Measurements from ENCODE around the gene BCAR1.
"Not testable (repeated sequence)": the region's sequence is repeated elsewhere in the genome, so short reads cannot be mapped to it uniquely, and the experiment has no call there.

The BCAR1 gene

DNA sequence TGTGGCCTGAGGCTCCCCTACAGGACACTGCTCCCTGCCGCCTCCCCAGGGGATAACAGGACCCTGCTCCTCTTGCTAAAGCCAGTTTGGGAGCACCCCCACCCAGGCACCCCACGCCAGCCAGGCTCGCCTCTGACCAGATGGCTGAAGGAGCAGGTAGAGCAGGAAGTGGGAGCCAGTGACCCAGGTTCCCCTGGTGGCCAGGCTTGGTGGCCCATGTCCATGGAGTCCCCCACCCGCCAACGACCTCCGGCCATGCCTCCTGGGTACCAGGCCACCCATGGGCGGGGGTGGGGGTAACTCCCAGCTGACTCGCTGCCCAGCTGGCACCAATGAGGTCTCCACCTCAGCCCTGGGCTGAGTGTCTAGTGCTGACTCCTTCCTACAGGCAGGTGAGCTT is 10.0 kb downstream of the BCAR1 start:
- H3K9ac ChIP-seq (ENCODE audit: low read length), result no peak overlapping the region
- no peak overlapping the region for H2BK120ac ChIP-seq (ENCODE audit: low read depth, low read length)
- H2BK5ac ChIP-seq (ENCODE audit: low read length), result no peak overlapping the region
- DNase-seq, result no peak
- H3K27ac ChIP-seq (ENCODE audit: low read depth, low read length), result no peak overlapping the region
- no peak overlapping the region for H4K5ac ChIP-seq (ENCODE audit: low read length)
- no peak overlapping the region for H2BK15ac ChIP-seq (replicated peaks; ENCODE audit: low read depth)
- peaks cover 9% of the 10 kb centered on the region for H3K4me1 ChIP-seq (ENCODE audit: control insufficient read depth, low read depth, low read length)
- no peak overlapping the region for H2AK5ac ChIP-seq (ENCODE audit: low read length)
- H3K79me2 ChIP-seq (ENCODE audit: control insufficient read depth, insufficient read depth, low read length), result peaks cover 73% of the 10 kb centered on the region
- H3K4me3 ChIP-seq (ENCODE audit: low read length), result no peak overlapping the region
- no peaks in the 10 kb centered on the region for H3K27me3 ChIP-seq (ENCODE audit: insufficient read depth, low read length, poor library complexity)
- H3K36me3 ChIP-seq (ENCODE audit: control insufficient read depth, insufficient read depth, low read length), result peaks cover 9% of the 10 kb centered on the region
- no peak overlapping the region for H3K18ac ChIP-seq (ENCODE audit: low read length)
- H3K23ac ChIP-seq (ENCODE audit: low read length), result no peak overlapping the region
- no CpG with 5 or more reads among the region's 8 CpGs for WGBS (ENCODE audit: extremely low coverage, insufficient coverage, low lambda C conversion rate)
- H4K8ac ChIP-seq (ENCODE audit: low read depth, low read length), result no peak overlapping the region
- H3K56ac ChIP-seq (ENCODE audit: low read length), result no peak overlapping the region
- peaks cover 24% of the 10 kb centered on the region for H3K79me1 ChIP-seq (ENCODE audit: low read length)
- no peak overlapping the region for H3K4ac ChIP-seq (ENCODE audit: low read depth, low read length)
- no peak overlapping the region for H3K4me2 ChIP-seq (ENCODE audit: low read length)

DNA sequence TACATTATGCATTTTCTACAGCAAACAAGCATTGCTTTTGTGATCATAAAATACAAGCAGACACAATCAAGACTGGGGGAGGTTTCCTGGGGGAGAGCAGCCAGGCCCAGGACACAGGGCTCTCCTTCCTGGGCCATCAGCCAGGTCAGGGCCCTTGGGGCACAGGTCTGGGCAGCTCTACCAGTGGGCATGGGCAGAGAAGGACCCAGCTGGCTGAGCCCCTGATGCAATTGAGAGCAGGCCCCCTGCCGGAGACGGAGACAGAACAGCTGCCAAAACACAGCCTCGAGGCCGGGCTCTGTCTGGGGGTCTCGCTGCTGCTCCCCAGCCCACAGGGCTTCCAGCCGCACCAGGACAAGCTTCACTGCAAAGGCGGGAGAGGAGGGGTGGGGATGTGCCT is 10.8 kb downstream of the BCAR1 start:
- not testable (repeated sequence) for H4K5ac ChIP-seq (ENCODE audit: low read length); DNase-seq; H3K18ac ChIP-seq (ENCODE audit: low read length); H4K8ac ChIP-seq (ENCODE audit: low read depth, low read length); H3K4me3 ChIP-seq (ENCODE audit: low read length); H3K9ac ChIP-seq (ENCODE audit: low read length); H3K23ac ChIP-seq (ENCODE audit: low read length); H2BK120ac ChIP-seq (ENCODE audit: low read depth, low read length); H2AK5ac ChIP-seq (ENCODE audit: low read length); H2BK5ac ChIP-seq (ENCODE audit: low read length); H3K4ac ChIP-seq (ENCODE audit: low read depth, low read length); H2BK15ac ChIP-seq (replicated peaks; ENCODE audit: low read depth); H3K56ac ChIP-seq (ENCODE audit: low read length); H3K27ac ChIP-seq (ENCODE audit: low read depth, low read length); H3K4me1 ChIP-seq (ENCODE audit: control insufficient read depth, low read depth, low read length); H3K4me2 ChIP-seq (ENCODE audit: low read length); H3K27me3 ChIP-seq (ENCODE audit: insufficient read depth, low read length, poor library complexity)
- peaks cover 68% of the 10 kb centered on the region for H3K79me2 ChIP-seq (ENCODE audit: control insufficient read depth, insufficient read depth, low read length)
- H3K79me1 ChIP-seq (ENCODE audit: low read length), result peaks cover 23% of the 10 kb centered on the region
- no CpG with 5 or more reads among the region's 7 CpGs for WGBS (ENCODE audit: extremely low coverage, insufficient coverage, low lambda C conversion rate)
- peaks cover 14% of the 10 kb centered on the region for H3K36me3 ChIP-seq (ENCODE audit: control insufficient read depth, insufficient read depth, low read length)

DNA sequence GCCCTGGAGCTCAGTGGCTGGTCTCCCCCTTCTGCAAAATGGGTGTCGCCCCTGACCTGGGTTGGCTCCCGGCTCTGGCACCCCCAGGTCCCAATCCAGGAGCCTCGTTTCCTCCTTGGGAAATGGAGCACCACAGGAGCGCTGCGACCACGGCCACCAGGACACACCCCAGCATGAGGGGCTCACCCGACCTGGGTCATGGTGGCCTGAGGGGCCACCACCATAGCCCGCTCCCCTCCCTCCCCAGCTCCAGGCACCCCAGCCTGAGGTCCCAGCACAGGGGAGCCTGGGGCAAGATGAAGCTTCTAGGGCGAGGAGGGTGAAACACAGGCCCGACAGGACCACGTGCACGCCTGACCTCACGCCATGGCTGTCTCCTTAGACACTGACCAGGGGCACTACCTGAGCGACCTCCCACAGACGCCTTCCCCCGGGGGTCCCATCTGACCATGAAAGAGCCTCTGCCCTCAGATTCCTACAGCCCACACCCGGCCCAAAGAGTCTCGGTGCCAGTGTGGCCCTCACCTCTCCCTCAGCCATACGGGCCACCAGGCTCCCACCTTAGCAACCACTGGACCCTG is 11.8 kb downstream of the BCAR1 start:
- Histone ChIP-seq H2BK120ac (ENCODE audit: low read depth, low read length) (no peak overlapping the region), H3K79me2 (ENCODE audit: control insufficient read depth, insufficient read depth, low read length) (peaks cover 59% of the 10 kb centered on the region), H3K4me3 (ENCODE audit: low read length) (no peak overlapping the region), H3K18ac (ENCODE audit: low read length) (no peak overlapping the region), H2BK5ac (ENCODE audit: low read length) (no peak overlapping the region), H2AK5ac (ENCODE audit: low read length) (no peak overlapping the region), H4K8ac (ENCODE audit: low read depth, low read length) (no peak overlapping the region), H3K4me1 (ENCODE audit: control insufficient read depth, low read depth, low read length) (peaks cover 4% of the 10 kb centered on the region), H3K56ac (ENCODE audit: low read length) (peak overlapping the region; percentile 7), H3K79me1 (ENCODE audit: low read length) (peaks cover 22% of the 10 kb centered on the region), H3K9ac (ENCODE audit: low read length) (no peak overlapping the region), H3K4ac (ENCODE audit: low read depth, low read length) (no peak overlapping the region), H3K23ac (ENCODE audit: low read length) (no peak overlapping the region), H3K36me3 (ENCODE audit: control insufficient read depth, insufficient read depth, low read length) (peaks cover 16% of the 10 kb centered on the region), H2BK15ac (replicated peaks; ENCODE audit: low read depth) (no peak overlapping the region), H3K27me3 (ENCODE audit: insufficient read depth, low read length, poor library complexity) (no peaks in the 10 kb centered on the region), H3K4me2 (ENCODE audit: low read length) (no peak overlapping the region), H4K5ac (ENCODE audit: low read length) (no peak overlapping the region), H3K27ac (ENCODE audit: low read depth, low read length) (no peak overlapping the region)
- no peak for DNase-seq
- no CpG with 5 or more reads among the region's 19 CpGs for WGBS (ENCODE audit: extremely low coverage, insufficient coverage, low lambda C conversion rate)

DNA sequence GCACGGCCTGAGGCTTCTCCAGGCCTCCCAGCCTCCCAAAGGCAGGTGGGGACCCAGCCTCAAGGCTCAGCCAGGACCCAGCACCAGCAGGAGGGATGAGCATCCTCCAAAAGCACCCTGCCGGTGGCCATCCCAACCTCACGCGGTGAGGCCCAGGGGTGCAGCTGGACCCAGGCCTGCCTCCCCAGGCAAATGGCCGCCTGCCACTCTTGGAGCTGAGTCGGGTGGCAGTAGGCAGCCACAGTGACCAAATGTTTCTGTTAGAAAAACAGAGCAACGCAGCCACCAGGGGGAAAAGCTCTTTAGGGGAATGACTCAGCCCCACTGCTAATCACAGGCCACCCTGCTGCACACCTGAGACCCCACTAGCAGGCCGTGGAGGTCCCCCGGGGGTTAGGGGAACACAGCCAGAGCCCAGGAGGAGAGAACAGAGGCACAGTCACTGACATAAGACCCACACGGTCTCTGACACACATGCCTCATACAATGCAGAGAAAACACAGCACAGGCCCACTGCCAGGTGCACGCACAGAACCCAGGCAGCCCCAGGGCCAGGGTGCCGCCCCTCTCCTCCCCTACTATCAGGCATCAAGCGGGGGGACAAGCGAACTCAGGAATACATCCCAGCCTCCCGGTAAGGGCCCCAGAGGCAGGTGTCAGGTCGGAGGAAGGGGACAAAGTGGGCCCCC is 12.4 kb downstream of the BCAR1 start:
- Histone ChIP-seq H3K56ac (ENCODE audit: low read length) (no peak overlapping the region), H3K18ac (ENCODE audit: low read length) (no peak overlapping the region), H3K4ac (ENCODE audit: low read depth, low read length) (no peak overlapping the region), H3K27ac (ENCODE audit: low read depth, low read length) (no peak overlapping the region), H3K4me2 (ENCODE audit: low read length) (no peak overlapping the region), H2BK120ac (ENCODE audit: low read depth, low read length) (no peak overlapping the region), H3K79me1 (ENCODE audit: low read length) (peaks cover 16% of the 10 kb centered on the region), H3K9ac (ENCODE audit: low read length) (no peak overlapping the region), H2BK5ac (ENCODE audit: low read length) (no peak overlapping the region), H3K23ac (ENCODE audit: low read length) (no peak overlapping the region), H3K79me2 (ENCODE audit: control insufficient read depth, insufficient read depth, low read length) (peaks cover 52% of the 10 kb centered on the region), H3K36me3 (ENCODE audit: control insufficient read depth, insufficient read depth, low read length) (peaks cover 18% of the 10 kb centered on the region), H4K8ac (ENCODE audit: low read depth, low read length) (no peak overlapping the region), H2AK5ac (ENCODE audit: low read length) (no peak overlapping the region), H3K4me1 (ENCODE audit: control insufficient read depth, low read depth, low read length) (no peaks in the 10 kb centered on the region), H3K4me3 (ENCODE audit: low read length) (no peak overlapping the region), H2BK15ac (replicated peaks; ENCODE audit: low read depth) (no peak overlapping the region), H4K5ac (ENCODE audit: low read length) (no peak overlapping the region), H3K27me3 (ENCODE audit: insufficient read depth, low read length, poor library complexity) (no peaks in the 10 kb centered on the region)
- DNase-seq, result no peak
- WGBS (ENCODE audit: extremely low coverage, insufficient coverage, low lambda C conversion rate), result no CpG with 5 or more reads among the region's 16 CpGs

DNA sequence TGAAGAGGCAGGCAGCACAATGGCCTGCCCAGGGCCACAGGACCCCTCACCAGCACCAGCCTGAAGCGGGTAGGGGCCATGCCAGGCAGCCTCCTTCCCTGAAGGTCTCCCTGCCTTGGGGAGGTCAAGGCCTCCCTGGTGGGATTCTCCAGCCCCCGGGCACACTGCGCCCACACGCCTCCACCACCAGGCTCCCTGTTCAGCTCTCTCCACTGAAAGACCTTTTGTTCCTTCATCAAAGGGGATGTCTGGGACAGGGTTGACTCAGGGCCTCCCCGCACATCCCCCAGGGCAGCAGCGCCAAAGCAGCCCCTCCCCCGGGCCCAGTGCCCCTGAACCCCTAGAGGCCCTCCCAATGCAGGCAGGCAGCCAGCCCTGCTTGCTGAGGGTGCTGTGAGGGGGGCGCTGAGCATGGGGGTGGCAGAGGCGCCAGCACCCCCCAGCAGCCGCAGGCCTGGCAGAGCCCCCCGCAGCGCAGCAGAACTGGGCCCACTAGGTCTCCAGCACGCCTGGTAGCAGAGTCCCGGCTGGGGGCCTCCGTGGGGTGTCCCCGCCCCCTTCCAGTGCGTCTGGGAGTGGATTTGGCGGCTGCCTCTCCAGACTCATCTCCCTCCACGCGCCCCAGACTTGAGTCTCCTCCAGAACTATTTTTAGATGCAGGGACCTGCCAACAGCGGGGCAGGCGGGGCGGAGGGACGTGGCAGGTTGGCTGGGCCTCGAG is 13.1 kb downstream of the BCAR1 start:
- Histone ChIP-seq H3K56ac (ENCODE audit: low read length) (no peak overlapping the region), H3K9ac (ENCODE audit: low read length) (no peak overlapping the region), H3K4me3 (ENCODE audit: low read length) (no peak overlapping the region), H3K79me2 (ENCODE audit: control insufficient read depth, insufficient read depth, low read length) (peaks cover 45% of the 10 kb centered on the region), H3K18ac (ENCODE audit: low read length) (no peak overlapping the region), H3K27ac (ENCODE audit: low read depth, low read length) (no peak overlapping the region), H2BK15ac (replicated peaks; ENCODE audit: low read depth) (no peak overlapping the region), H3K36me3 (ENCODE audit: control insufficient read depth, insufficient read depth, low read length) (peaks cover 18% of the 10 kb centered on the region), H2BK5ac (ENCODE audit: low read length) (no peak overlapping the region), H4K5ac (ENCODE audit: low read length) (no peak overlapping the region), H3K27me3 (ENCODE audit: insufficient read depth, low read length, poor library complexity) (no peaks in the 10 kb centered on the region), H2AK5ac (ENCODE audit: low read length) (no peak overlapping the region), H4K8ac (ENCODE audit: low read depth, low read length) (no peak overlapping the region), H2BK120ac (ENCODE audit: low read depth, low read length) (no peak overlapping the region), H3K4ac (ENCODE audit: low read depth, low read length) (no peak overlapping the region), H3K4me1 (ENCODE audit: control insufficient read depth, low read depth, low read length) (no peaks in the 10 kb centered on the region), H3K4me2 (ENCODE audit: low read length) (no peak overlapping the region), H3K79me1 (ENCODE audit: low read length) (peaks cover 11% of the 10 kb centered on the region), H3K23ac (ENCODE audit: low read length) (no peak overlapping the region)
- no CpG with 5 or more reads among the region's 25 CpGs for WGBS (ENCODE audit: extremely low coverage, insufficient coverage, low lambda C conversion rate)
- DNase-seq, result no peak
